IMR-90 (cell line): ENCODE measurements around the gene PAF1. TPM values are rescaled to one million over a fixed set of nuclear protein-coding genes. Genes with fewer than 3 reads are reported as not detected.

ENCODE experiments used
- ATAC-seq: fragments of 200-7000 bp; cut with Tn5 transposase; 2 replicates; pipeline ENCODE4 v1.9.1; 2020; ENCODE audit warnings: low read depth, mild to moderate bottlenecking, moderate library complexity
- BruUV-seq: library from RNA; stranded (reverse); fragments of 400-500 nt; replicated peaks from 2 replicates; lab custom pipeline; 2021; lab: Mats Ljungman, UMichigan
- CTCF ChIA-PET: fragments of 300-600 bp; formaldehyde crosslinking; extraction: SDS; loops from one replicate; lab custom pipeline; 2021; ENCODE audit warnings: antibody characterized with exemption; lab: Yijun Ruan, JAX
- POLR2A ChIA-PET: fragments of 300-600 bp; sonication (Branson Sonifier 250); formaldehyde crosslinking; loops from one replicate; lab custom pipeline; 2022; ENCODE audit warnings: antibody characterized with exemption; ENCODE audit not compliant: unreplicated experiment; lab: Charles Lee
- DNase-seq: peaks from one replicate; pipeline ENCODE4 v3.0.0; 2013
- H2AFZ ChIP-seq: replicated peaks from 2 replicates; pipeline ENCODE3; 2013; ENCODE audit warnings: low read length, mild to moderate bottlenecking; ENCODE audit not compliant: poor library complexity
- H2AK5ac ChIP-seq: 2 replicates; pipeline ENCODE4 v1.6.1; 2013; ENCODE audit warnings: low read depth, low read length, inconsistent platforms
- H2AK9ac ChIP-seq: replicated peaks from 2 replicates; pipeline ENCODE3; 2013; ENCODE audit warnings: mild to moderate bottlenecking, low read depth, low read length, moderate library complexity; ENCODE audit not compliant: poor library complexity
- H2BK120ac ChIP-seq: 2 replicates; pipeline ENCODE4 v1.6.1; 2013; ENCODE audit warnings: low read depth, low read length, inconsistent platforms
- H2BK15ac ChIP-seq: 3 replicates; pipeline ENCODE4 v1.6.1; 2013; ENCODE audit warnings: low read depth, low read length, inconsistent platforms
- H2BK20ac ChIP-seq: 2 replicates; pipeline ENCODE4 v1.6.1; 2013; ENCODE audit warnings: low read depth, mild to moderate bottlenecking, inconsistent platforms, low read length, moderate library complexity
- H2BK5ac ChIP-seq: 2 replicates; pipeline ENCODE4 v1.6.1; 2013; ENCODE audit warnings: mild to moderate bottlenecking, low read depth, low read length, inconsistent platforms; ENCODE audit not compliant: poor library complexity, severe bottlenecking
- H3K14ac ChIP-seq: replicated peaks from 2 replicates; pipeline ENCODE4 v1.6.1; 2013; ENCODE audit warnings: low read depth, low read length, inconsistent platforms
- H3K18ac ChIP-seq: 2 replicates; pipeline ENCODE4 v1.6.1; 2013; ENCODE audit warnings: low read depth, low read length, control low read depth
- H3K23ac ChIP-seq: 2 replicates; pipeline ENCODE4 v1.6.1; 2013; ENCODE audit warnings: low read depth, low read length, inconsistent platforms
- H3K27ac ChIP-seq: 2 replicates; pipeline ENCODE4 v1.5.1; 2013; ENCODE audit warnings: mild to moderate bottlenecking, control low read depth, low read length; ENCODE audit not compliant: insufficient read depth
- H3K27me3 ChIP-seq: 2 replicates; pipeline ENCODE4 v1.6.1; 2013; ENCODE audit warnings: low read length; ENCODE audit not compliant: control insufficient read depth, insufficient read depth
- H3K36me3 ChIP-seq: 2 replicates; pipeline ENCODE4 v1.6.1; 2013; ENCODE audit warnings: low read length, mixed read lengths; ENCODE audit not compliant: control insufficient read depth, insufficient read depth
- H3K4ac ChIP-seq: 2 replicates; pipeline ENCODE4 v1.6.1; 2013; ENCODE audit warnings: low read depth, low read length, inconsistent platforms
- H3K4me1 ChIP-seq: 2 replicates; pipeline ENCODE4 v1.6.1; 2013; ENCODE audit warnings: low read length, mixed read lengths; ENCODE audit not compliant: control insufficient read depth, insufficient read depth
- H3K4me2 ChIP-seq: 2 replicates; pipeline ENCODE4 v1.6.1; 2013; ENCODE audit warnings: low read depth, mild to moderate bottlenecking, control low read depth, low read length, moderate library complexity
- H3K4me3 ChIP-seq: 2 replicates; pipeline ENCODE4 v1.5.1; 2013; ENCODE audit warnings: low read depth, mild to moderate bottlenecking, control low read depth, low read length, moderate library complexity; ENCODE audit not compliant: insufficient read depth
- H3K56ac ChIP-seq: 2 replicates; pipeline ENCODE4 v1.6.1; 2013; ENCODE audit warnings: low read length, inconsistent platforms; ENCODE audit not compliant: insufficient read depth; ENCODE audit errors: extremely low read depth
- H3K79me1 ChIP-seq, 2 experiments: 2 replicates each; pipeline ENCODE4 v1.6.1; 2013; ENCODE audit warnings: low read length in 2 of 2, inconsistent platforms in 1 of 2, low read depth in 1 of 2
- H3K9ac ChIP-seq: 2 replicates; pipeline ENCODE4 v1.6.1; 2013; ENCODE audit warnings: low read depth, low read length, control low read depth
- H3K9me1 ChIP-seq: 2 replicates; pipeline ENCODE4 v1.6.1; 2013; ENCODE audit warnings: low read length, inconsistent platforms; ENCODE audit not compliant: insufficient read depth
- H3K9me3 ChIP-seq: 2 replicates; pipeline ENCODE4 v1.6.1; 2013; ENCODE audit warnings: low read length; ENCODE audit not compliant: control insufficient read depth, insufficient read depth
- H4K20me1 ChIP-seq: 2 replicates; pipeline ENCODE4 v1.6.1; 2013; ENCODE audit warnings: low read length, inconsistent platforms; ENCODE audit not compliant: insufficient read depth
- H4K5ac ChIP-seq: 2 replicates; pipeline ENCODE4 v1.6.1; 2013; ENCODE audit warnings: mild to moderate bottlenecking, low read depth, low read length, control low read depth
- H4K8ac ChIP-seq, 2 experiments: 2 replicates each; pipeline ENCODE4 v1.6.1; 2013; ENCODE audit warnings: low read depth in 2 of 2, low read length in 2 of 2, control low read depth in 1 of 2, inconsistent platforms in 1 of 2
- H4K91ac ChIP-seq: 2 replicates; pipeline ENCODE4 v1.6.1; 2013; ENCODE audit warnings: low read depth, low read length, inconsistent platforms; ENCODE audit not compliant: insufficient read depth
- CEBPB ChIP-seq: IDR thresholded peaks from 2 replicates; pipeline ENCODE4 v1.6.1; 2012; ENCODE audit warnings: low read depth, low read length, improper control_type of control experiment
- CHD1 ChIP-seq: IDR thresholded peaks from 2 replicates; pipeline ENCODE4 v1.6.1; 2012; ENCODE audit warnings: low read depth, low read length, improper control_type of control experiment
- ELK1 ChIP-seq: fragments of 150-350 bp; IDR thresholded peaks from 2 replicates; pipeline ENCODE4 v1.6.1; 2016; ENCODE audit warnings: low read depth, mild to moderate bottlenecking, low read length, moderate library complexity, borderline replicate concordance
- MAZ ChIP-seq: IDR thresholded peaks from 2 replicates; pipeline ENCODE4 v1.6.1; 2012; ENCODE audit warnings: low read depth, mild to moderate bottlenecking, low read length, improper control_type of control experiment, moderate library complexity, borderline replicate concordance
- MXI1 ChIP-seq: IDR thresholded peaks from 2 replicates; pipeline ENCODE4 v1.6.1; 2012; ENCODE audit warnings: low read depth, mild to moderate bottlenecking, low read length, moderate library complexity, borderline replicate concordance
- POLR2A ChIP-seq: IDR thresholded peaks from 2 replicates; pipeline ENCODE4 v1.6.1; 2012; ENCODE audit warnings: mild to moderate bottlenecking, low read depth, low read length
- RCOR1 ChIP-seq: IDR thresholded peaks from 2 replicates; pipeline ENCODE4 v1.6.1; 2012; ENCODE audit warnings: mild to moderate bottlenecking, low read length, improper control_type of control experiment; ENCODE audit not compliant: insufficient replicate concordance
- RFX5 ChIP-seq: IDR thresholded peaks from 2 replicates; pipeline ENCODE4 v1.8.0; 2012; ENCODE audit warnings: low read depth, mild to moderate bottlenecking, low read length, moderate library complexity
- WGBS, 2 experiments: methylation state at CpG; one replicate each; pipeline versions ENCODE4 v1.1.5 to v1.1.7; 2013; ENCODE audit warnings: missing lambda C conversion rate in 2 of 2; ENCODE audit not compliant: insufficient read length in 1 of 2; ENCODE audit errors: extremely low coverage in 2 of 2; 5-methylcytosine and 5-hydroxymethylcytosine counted together
- dilution Hi-C: fragments of 300-500 bp; cut with HindIII; formaldehyde crosslinking; loops from one replicate; pipeline ENCODE4 v1.14.3; 2018; ENCODE audit warnings: low sequenced_read_pairs; ENCODE audit not compliant: unreplicated experiment
- in situ Hi-C: fragments of 300-500 bp; cut with MboI; formaldehyde crosslinking; loops from 3 replicates; pipeline ENCODE4 v1.14.3; 2019; ENCODE audit warnings: low sequenced_read_pairs, inconsistent platforms, mixed read lengths
- intact Hi-C: fragments of 100-400 bp; cut with micrococcal nuclease; formaldehyde crosslinking; loops from 2 replicates; pipeline ENCODE4 v1.10.0; 2022
- polyA plus RNA-seq, 3 experiments: library from polyadenylated mRNA; depleted of rRNA; stranded (reverse); fragments of >200 nt; gene quantifications; 2 replicates each; pipeline ENCODE4 v1.2.3, GENCODE V29; 2012; ENCODE audit warnings: low replicate concordance in 1 of 3
- total RNA-seq: library from RNA; depleted of rRNA; stranded (reverse); fragments of >200 nt; gene quantifications from 2 replicates; pipeline ENCODE4 v1.2.3, GENCODE V29; 2012

PAF1 gene
- total and polyA plus RNA-seq, 2 of the 4 experiments (the other 2 are of a cell fraction): 45.7 to 54.3 TPM

- TF ChIP-seq MXI1 (no peak), CHD1 (peak; percentile 57; the same call in 1 of the 2 replicates)
Observed at GRCh38 chr19:39413272-39413910, 22.5 kb upstream of the PAF1 start (continued).

DNA sequence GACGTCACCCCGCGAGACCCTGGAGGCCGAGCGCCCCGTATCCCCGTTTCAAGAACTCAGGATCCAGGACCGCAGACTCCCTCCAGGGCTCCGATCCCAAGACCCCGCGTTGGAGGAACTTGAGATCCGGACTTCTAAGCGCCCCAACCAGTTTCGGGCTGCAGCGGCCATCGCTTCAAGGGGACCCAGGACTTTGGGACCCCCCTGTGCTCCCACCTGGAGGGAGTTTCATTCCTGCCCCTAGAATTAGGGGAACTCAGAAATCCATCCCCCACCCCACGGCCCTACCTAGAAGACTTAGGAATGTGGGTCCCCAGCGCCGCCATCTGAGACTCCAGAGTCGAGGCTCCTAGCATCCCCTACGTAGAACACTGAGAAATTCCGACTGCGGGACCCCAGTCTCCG lies 22.0 kb upstream of the PAF1 start:
- peak overlapping the region; percentile 69 for H4K5ac ChIP-seq
- no TSS peak for BruUV-seq
- no CpG with 5 or more reads among the region's 24 CpGs for WGBS, 2 experiments
- peaks cover 10 to 60% of the 10 kb centered on the region in 2 experiments; a peak in 3 of 4 replicates for H3K79me1 ChIP-seq
- H3K36me3 ChIP-seq: peaks cover 34% of the 10 kb centered on the region
- CTCF ChIA-PET: interaction anchor here (1.7 to 2.3 kb wide), 2 partner anchors 12 to 15 kb away, joined by 10 to 28 read pairs; no protein-coding TSS in a partner anchor
- H3K18ac ChIP-seq: peak overlapping the region; percentile 50
- peak overlapping the region; percentile 98 for H3K4ac ChIP-seq
- peak overlapping the region; percentile 95 for H4K91ac ChIP-seq
- peak overlapping the region; percentile 90 for H2BK120ac ChIP-seq
- peak overlapping the region; percentile 95 for H2AK5ac ChIP-seq
- peak overlapping the region; percentile 85 to 94 for H4K8ac ChIP-seq
- intact Hi-C loops: loop anchor here (1.0 to 2.0 kb wide), 5 partner anchors 10 to 290 kb away; partner anchors contain the start of gene SAMD4B
- DNase-seq: no peak
- peak overlapping the region; percentile 99 for H3K9ac ChIP-seq
- dilution Hi-C loops: no loop called here
- H3K27ac ChIP-seq: peak overlapping the region; percentile 98
- peak overlapping the region; percentile 99 for H3K56ac ChIP-seq
- H3K4me1 ChIP-seq: peaks cover 26% of the 10 kb centered on the region
- peak overlapping the region; percentile 100 for H2AK9ac ChIP-seq
- no peaks in the 10 kb centered on the region for H3K9me3 ChIP-seq
- H3K4me3 ChIP-seq: peak overlapping the region; percentile 90
- peak overlapping the region; percentile 74; the same call in 1 of the 3 replicates for H2BK15ac ChIP-seq
- H3K4me2 ChIP-seq: peak overlapping the region; percentile 61
- TF ChIP-seq MXI1: no peak
- no peak for TF ChIP-seq POLR2A
- TF ChIP-seq ELK1: no peak
- no peak for TF ChIP-seq RCOR1
- TF ChIP-seq RFX5: no peak
- TF ChIP-seq MAZ: no peak
- TF ChIP-seq CEBPB: no peak
- peaks cover 9% of the 10 kb centered on the region; the same call in 1 of the 2 replicates for H3K9me1 ChIP-seq
- peak overlapping the region; percentile 92 for H2AFZ ChIP-seq
- peak overlapping the region; percentile 95; the same call in 1 of the 2 replicates for H3K23ac ChIP-seq
- H2BK5ac ChIP-seq: peak overlapping the region; percentile 88
- ATAC-seq: peak; percentile 0; the same call in 1 of the 2 replicates
- POLR2A ChIA-PET: no interaction called here
- H4K20me1 ChIP-seq: peaks cover 49% of the 10 kb centered on the region
- peak overlapping the region; percentile 99 for H3K14ac ChIP-seq
- peak overlapping the region; percentile 29; the same call in 1 of the 2 replicates for H2BK20ac ChIP-seq
- no peaks in the 10 kb centered on the region for H3K27me3 ChIP-seq
- in situ Hi-C loops: no loop called here
